Muscle of leg (tissue), 11 donors: ENCODE data around the gene DCP1B. TPM values are rescaled to one million over a fixed set of nuclear protein-coding genes. Genes with fewer than 3 reads are reported as not detected.

ENCODE experiments used
- DNase-seq: peaks from one replicate; pipeline ENCODE4 v3.0.0; 2013
- H3K27ac ChIP-seq: one replicate; pipeline ENCODE4 v1.5.1; 2013; ENCODE audit warnings: mild to moderate bottlenecking, low read length, control low read depth
- H3K27me3 ChIP-seq: one replicate; pipeline ENCODE4 v1.6.1; 2013; ENCODE audit warnings: low read length; ENCODE audit not compliant: control insufficient read depth, insufficient read depth
- H3K36me3 ChIP-seq: one replicate; pipeline ENCODE4 v1.6.1; 2013; ENCODE audit warnings: low read length; ENCODE audit not compliant: control insufficient read depth, insufficient read depth
- H3K4me1 ChIP-seq: one replicate; pipeline ENCODE4 v1.6.1; 2013; ENCODE audit warnings: low read length; ENCODE audit not compliant: control insufficient read depth, insufficient read depth
- H3K4me3 ChIP-seq: one replicate; pipeline ENCODE4 v1.5.1; 2013; ENCODE audit warnings: low read length, control low read depth
- H3K9me3 ChIP-seq: replicated peaks from 2 replicates; pipeline ENCODE4 v1.6.1; 2013; ENCODE audit warnings: low read depth, low read length; ENCODE audit not compliant: control insufficient read depth
- WGBS: methylation state at CpG from one replicate; pipeline ENCODE4 v1.1.5; 2013; ENCODE audit warnings: missing lambda C conversion rate; ENCODE audit not compliant: insufficient coverage; 5-methylcytosine and 5-hydroxymethylcytosine counted together
- polyA plus RNA-seq, 8 donors: library from polyadenylated mRNA; unstranded; fragments of 120-200 nt; gene quantifications; one replicate each; pipeline versions ENCODE4 v1.2.1 to v1.2.3, GENCODE V29; 2013; ENCODE audit warnings: inconsistent platforms in 1 of 8, low replicate concordance in 1 of 8; ENCODE audit not compliant: insufficient read length in 8 of 8, insufficient read depth in 1 of 8
- total RNA-seq: library from RNA; stranded (reverse); fragments of 120-200 nt; gene quantifications from one replicate; pipeline ENCODE4 v1.2.4, GENCODE V29; 2013

Gene DCP1B
- total and polyA plus RNA-seq, 9 donors: 8.3 to 13.1 (median 11.1) TPM

- Histone ChIP-seq H3K4me1 (peaks cover 72% of the 10 kb centered on the region), H3K27ac (peak overlapping the region; percentile 55), H3K4me3 (no peak overlapping the region), H3K36me3 (no peaks in the 10 kb centered on the region), H3K27me3 (no peaks in the 10 kb centered on the region), H3K9me3 (no peaks in the 10 kb centered on the region)
- peak; percentile 65 for DNase-seq
- WGBS: 64% methylated on average over 17 of the region's 18 CpGs
These were observed 87.7 kb downstream of the DCP1B start for GRCh38 chr12:1916371-1917171.

GRCh38 chr12:1915082-1915968, 88.9 kb downstream of the DCP1B start:
- Histone ChIP-seq H3K27ac (no peak overlapping the region), H3K36me3 (no peaks in the 10 kb centered on the region), H3K9me3 (no peaks in the 10 kb centered on the region), H3K4me3 (no peak overlapping the region), H3K4me1 (peaks cover 77% of the 10 kb centered on the region), H3K27me3 (no peaks in the 10 kb centered on the region)
- WGBS: 75% methylated on average over 15 of the region's 18 CpGs
- DNase-seq: no peak

GRCh38 chr12:1914114-1914911, 89.9 kb downstream of the DCP1B start:
- Histone ChIP-seq H3K27me3 (no peaks in the 10 kb centered on the region), H3K36me3 (no peaks in the 10 kb centered on the region), H3K4me1 (peaks cover 74% of the 10 kb centered on the region), H3K9me3 (no peaks in the 10 kb centered on the region), H3K27ac (no peak overlapping the region), H3K4me3 (no peak overlapping the region)
- WGBS: 84% methylated on average over 16 of the region's 17 CpGs
- DNase-seq: no peak

- no peaks in the 10 kb centered on the region for H3K36me3 ChIP-seq
- no peaks in the 10 kb centered on the region for H3K27me3 ChIP-seq
- H3K4me1 ChIP-seq: peaks cover 67% of the 10 kb centered on the region
- WGBS: 62% methylated on average over 5 of the region's 12 CpGs
- no peaks in the 10 kb centered on the region for H3K9me3 ChIP-seq
- DNase-seq: peak; percentile 30
- H3K27ac ChIP-seq: no peak overlapping the region
- H3K4me3 ChIP-seq: no peak overlapping the region
These were observed 90.7 kb downstream of the DCP1B start for GRCh38 chr12:1913377-1914113.

- DNase-seq: no peak
- H3K4me1 ChIP-seq: peaks cover 59% of the 10 kb centered on the region
- peaks cover 6% of the 10 kb centered on the region for H3K27me3 ChIP-seq
- H3K9me3 ChIP-seq: no peaks in the 10 kb centered on the region
- no peaks in the 10 kb centered on the region for H3K36me3 ChIP-seq
- H3K27ac ChIP-seq: no peak overlapping the region
- no peak overlapping the region for H3K4me3 ChIP-seq
- WGBS: 63% methylated on average over 10 of the region's 18 CpGs
These were observed 91.5 kb downstream of the DCP1B start for GRCh38 chr12:1912580-1913376.

- Histone ChIP-seq H3K36me3 (no peaks in the 10 kb centered on the region), H3K4me3 (no peak overlapping the region), H3K27ac (peak overlapping the region; percentile 72), H3K9me3 (no peaks in the 10 kb centered on the region), H3K4me1 (peaks cover 50% of the 10 kb centered on the region), H3K27me3 (peaks cover 10% of the 10 kb centered on the region)
- DNase-seq: peak; percentile 89
- WGBS: 62% methylated on average over 9 of the region's 16 CpGs
These were observed 92.4 kb downstream of the DCP1B start for GRCh38 chr12:1911598-1912575.

GRCh38 chr12:1910468-1910867, 93.8 kb downstream of the DCP1B start:
- Histone ChIP-seq H3K9me3 (peaks cover 5% of the 10 kb centered on the region), H3K27ac (no peak overlapping the region), H3K36me3 (no peaks in the 10 kb centered on the region), H3K4me3 (no peak overlapping the region), H3K27me3 (peaks cover 10% of the 10 kb centered on the region), H3K4me1 (peaks cover 39% of the 10 kb centered on the region)
- DNase-seq: no peak
- WGBS: no CpG with 5 or more reads among the region's 3 CpGs

- H3K4me3 ChIP-seq: no peak overlapping the region
- H3K4me1 ChIP-seq: peaks cover 27% of the 10 kb centered on the region
- no peaks in the 10 kb centered on the region for H3K36me3 ChIP-seq
- peaks cover 8% of the 10 kb centered on the region for H3K9me3 ChIP-seq
- no peak overlapping the region for H3K27ac ChIP-seq
- peaks cover 10% of the 10 kb centered on the region for H3K27me3 ChIP-seq
- no peak for DNase-seq
- 94% methylated on average over 25 of the region's 26 CpGs for WGBS
These were observed 95.5 kb downstream of the DCP1B start for GRCh38 chr12:1908758-1909157.
